Measurements from ENCODE around the gene CALML6. TPM values are rescaled to one million over a fixed set of nuclear protein-coding genes. Genes with fewer than 3 reads are reported as not detected.

CALML6 gene
- total RNA-seq, 1 experiment from 2014 or later, result 1.4 TPM

- peaks cover 7% of the 10 kb centered on the region; the same call in 1 of the 2 replicates for H3K4me1 ChIP-seq
- Mint-ChIP-seq H3K36me3 (ENCODE audit: insufficient read depth, unreplicated experiment) (no peaks in the 10 kb centered on the region), H3K27ac (ENCODE audit: unreplicated experiment) (peak overlapping the region; percentile 36), H3K4me3 (ENCODE audit: unreplicated experiment) (peak overlapping the region; percentile 64), H3K9me3 (ENCODE audit: unreplicated experiment) (no peaks in the 10 kb centered on the region), H3K27me3 (ENCODE audit: insufficient read depth, unreplicated experiment) (no peaks in the 10 kb centered on the region), H3K4me1 (ENCODE audit: low read depth, unreplicated experiment) (peaks cover 14% of the 10 kb centered on the region)
- CTCF ChIA-PET, result no interaction called here
- H3K4me3 ChIP-seq (ENCODE audit: low read depth, low read length), result no peak overlapping the region
- POLR2A ChIA-PET, result no interaction called here
- H3K36me3 ChIP-seq (ENCODE audit: control insufficient read depth, insufficient read depth, low read length), result no peaks in the 10 kb centered on the region
- no peak for DNase-seq
- intact Hi-C loops (cut with micrococcal nuclease; ENCODE audit: unreplicated experiment), result no loop called here
- BruUV-seq (replicated peaks), result no TSS peak
- H3K9me3 ChIP-seq, result no peaks in the 10 kb centered on the region
- H3K27me3 ChIP-seq (replicated peaks; ENCODE audit: control insufficient read depth, insufficient read depth, low read length), result no peaks in the 10 kb centered on the region
- no peak for TF ChIP-seq CTCF (IDR thresholded peaks at IDR 0.05; ENCODE audit: insufficient read depth in 1 of 2, low read depth in 1 of 2, low read length in 1 of 2, severe bottlenecking in 1 of 2, unreplicated experiment in 1 of 2)
These were observed 4.3 kb upstream of the CALML6 start for GRCh38 chr1:1910651-1911331.

- POLR2A ChIA-PET, result no interaction called here
- Histone ChIP-seq H3K27me3 (replicated peaks; ENCODE audit: control insufficient read depth, insufficient read depth, low read length) (no peaks in the 10 kb centered on the region), H3K4me1 (peaks cover 7% of the 10 kb centered on the region; the same call in 1 of the 2 replicates), H3K36me3 (ENCODE audit: control insufficient read depth, insufficient read depth, low read length) (no peaks in the 10 kb centered on the region), H3K4me3 (ENCODE audit: low read depth, low read length) (no peak overlapping the region), H3K9me3 (no peaks in the 10 kb centered on the region)
- no peaks in the 10 kb centered on the region for H3K9me3 Mint-ChIP-seq (ENCODE audit: unreplicated experiment)
- CTCF ChIA-PET, result no interaction called here
- no peak overlapping the region for H3K27ac Mint-ChIP-seq (ENCODE audit: unreplicated experiment)
- no peak overlapping the region for H3K4me3 Mint-ChIP-seq (ENCODE audit: unreplicated experiment)
- no TSS peak for BruUV-seq (replicated peaks)
- intact Hi-C loops (cut with micrococcal nuclease; ENCODE audit: unreplicated experiment), result no loop called here
- H3K27me3 Mint-ChIP-seq (ENCODE audit: insufficient read depth, unreplicated experiment), result no peaks in the 10 kb centered on the region
- no peak for DNase-seq
- no peak for TF ChIP-seq CTCF (IDR thresholded peaks at IDR 0.05; ENCODE audit: insufficient read depth in 1 of 2, low read depth in 1 of 2, low read length in 1 of 2, severe bottlenecking in 1 of 2, unreplicated experiment in 1 of 2)
- peaks cover 9% of the 10 kb centered on the region for H3K4me1 Mint-ChIP-seq (ENCODE audit: low read depth, unreplicated experiment)
- no peaks in the 10 kb centered on the region for H3K36me3 Mint-ChIP-seq (ENCODE audit: insufficient read depth, unreplicated experiment)
These were observed 3.6 kb upstream of the CALML6 start for GRCh38 chr1:1911350-1912041.

- no peak for DNase-seq
- H3K27ac Mint-ChIP-seq (ENCODE audit: unreplicated experiment), result no peak overlapping the region
- H3K4me3 Mint-ChIP-seq (ENCODE audit: unreplicated experiment), result no peak overlapping the region
- Histone ChIP-seq H3K4me1 (peaks cover 9% of the 10 kb centered on the region; the same call in 1 of the 2 replicates), H3K9me3 (no peaks in the 10 kb centered on the region), H3K4me3 (ENCODE audit: low read depth, low read length) (no peak overlapping the region), H3K27me3 (replicated peaks; ENCODE audit: control insufficient read depth, insufficient read depth, low read length) (no peaks in the 10 kb centered on the region), H3K36me3 (ENCODE audit: control insufficient read depth, insufficient read depth, low read length) (no peaks in the 10 kb centered on the region)
- intact Hi-C loops (cut with micrococcal nuclease; ENCODE audit: unreplicated experiment), result no loop called here
- ChIA-PET POLR2A (no interaction called here), CTCF (no interaction called here)
- peaks cover under 1% of the 10 kb centered on the region for H3K36me3 Mint-ChIP-seq (ENCODE audit: insufficient read depth, unreplicated experiment)
- no TSS peak for BruUV-seq (replicated peaks)
- no peak for TF ChIP-seq CTCF (IDR thresholded peaks at IDR 0.05; ENCODE audit: insufficient read depth in 1 of 2, low read depth in 1 of 2, low read length in 1 of 2, severe bottlenecking in 1 of 2, unreplicated experiment in 1 of 2)
- peaks cover 8% of the 10 kb centered on the region for H3K4me1 Mint-ChIP-seq (ENCODE audit: low read depth, unreplicated experiment)
- H3K9me3 Mint-ChIP-seq (ENCODE audit: unreplicated experiment), result no peaks in the 10 kb centered on the region
- no peaks in the 10 kb centered on the region for H3K27me3 Mint-ChIP-seq (ENCODE audit: insufficient read depth, unreplicated experiment)
These were observed 724 bp upstream of the CALML6 start for GRCh38 chr1:1914101-1914970.
